Astrocyte of the spinal cord (primary cell): ENCODE measurements around the gene ZNF816.

Experiments
- DNase-seq: peaks from one replicate; pipeline ENCODE4 v3.0.0; 2011; ENCODE audit warnings: low read depth, low spot score
- H3K4me3 ChIP-seq: 2 replicates; pipeline ENCODE4 v1.5.1; 2011; ENCODE audit warnings: low read depth, mild to moderate bottlenecking, low read length, moderate library complexity
- CTCF ChIP-seq: IDR thresholded peaks from 2 replicates; pipeline ENCODE4 v1.5.1; 2012; ENCODE audit warnings: low read depth, mild to moderate bottlenecking, low read length, inconsistent platforms
- in situ Hi-C: cut with HindIII; loops from 2 replicates; pipeline ENCODE4 v1.10.0; 2017; ENCODE audit warnings: low sequenced_read_pairs

The ZNF816 gene

GRCh38 chr19:53004242-53004641 is 41.6 kb upstream of the ZNF816 start:
- no peak for DNase-seq
- in situ Hi-C loops = no loop called here
- TF ChIP-seq CTCF = no peak
- no peak overlapping the region for H3K4me3 ChIP-seq

GRCh38 chr19:53002479-53002878 is 39.8 kb upstream of the ZNF816 start:
- no peak for DNase-seq
- no peak overlapping the region for H3K4me3 ChIP-seq
- TF ChIP-seq CTCF = no peak
- in situ Hi-C loops = no loop called here

- H3K4me3 ChIP-seq = no peak overlapping the region
- in situ Hi-C loops = no loop called here
- no peak for DNase-seq
- TF ChIP-seq CTCF = no peak
Observed at GRCh38 chr19:52997975-52998374, 35.3 kb upstream of the ZNF816 start.

GRCh38 chr19:52995711-52996110 is 33.0 kb upstream of the ZNF816 start:
- H3K4me3 ChIP-seq = no peak overlapping the region
- in situ Hi-C loops = no loop called here
- no peak for DNase-seq
- no peak for TF ChIP-seq CTCF

- in situ Hi-C loops = no loop called here
- peak overlapping the region; percentile 48 for H3K4me3 ChIP-seq
- peak; percentile 45 for TF ChIP-seq CTCF
- peak; percentile 79 for DNase-seq
Observed at GRCh38 chr19:52993342-52994178, 30.9 kb upstream of the ZNF816 start.

GRCh38 chr19:52992109-52993004 is 29.7 kb upstream of the ZNF816 start:
- H3K4me3 ChIP-seq = peak overlapping the region; percentile 48
- in situ Hi-C loops = no loop called here
- no peak for TF ChIP-seq CTCF
- peak; percentile 9 for DNase-seq
